GM19452 (cell line): ENCODE measurements around the gene TFDP1.
"Not testable (repeated sequence)": the region's sequence is repeated elsewhere in the genome, so short reads cannot be mapped to it uniquely, and the experiment has no call there.

Source experiments
- ATAC-seq: cut with Tn5 transposase; IDR thresholded peaks from one replicate; pipeline ENCODE4 v1.9.1; 2021; ENCODE audit not compliant: unreplicated experiment

TFDP1 gene

GRCh38 chr13:113548778-113549621, 35.6 kb upstream of the TFDP1 start:
- ATAC-seq = no peak

- no peak for ATAC-seq
Observed at GRCh38 chr13:113550453-113550852, 34.1 kb upstream of the TFDP1 start.

GRCh38 chr13:113551081-113552000, 33.2 kb upstream of the TFDP1 start:
- no peak for ATAC-seq

- no peak for ATAC-seq
Observed at GRCh38 chr13:113552079-113552478, 32.5 kb upstream of the TFDP1 start.

GRCh38 chr13:113552786-113553434, 31.6 kb upstream of the TFDP1 start:
- ATAC-seq = no peak

- no peak for ATAC-seq
Observed at GRCh38 chr13:113553511-113554332, 30.8 kb upstream of the TFDP1 start.

GRCh38 chr13:113554333-113554700, 30.2 kb upstream of the TFDP1 start:
- no peak for ATAC-seq

- ATAC-seq = no peak
Observed at GRCh38 chr13:113555141-113555540, 29.4 kb upstream of the TFDP1 start.

- no peak for ATAC-seq
Observed at GRCh38 chr13:113557013-113557412, 27.5 kb upstream of the TFDP1 start.

- ATAC-seq = no peak
Observed at GRCh38 chr13:113558461-113558860, 26.1 kb upstream of the TFDP1 start.

GRCh38 chr13:113559061-113559460, 25.5 kb upstream of the TFDP1 start:
- ATAC-seq = no peak

- no peak for ATAC-seq
Observed at GRCh38 chr13:113559901-113560644, 24.5 kb upstream of the TFDP1 start.

- no peak for ATAC-seq
Observed at GRCh38 chr13:113560645-113561416, 23.7 kb upstream of the TFDP1 start.

GRCh38 chr13:113561417-113562084, 23.0 kb upstream of the TFDP1 start:
- ATAC-seq = no peak

GRCh38 chr13:113562085-113562749, 22.3 kb upstream of the TFDP1 start:
- ATAC-seq = no peak

- ATAC-seq = no peak
Observed at GRCh38 chr13:113562844-113563243, 21.7 kb upstream of the TFDP1 start.

GRCh38 chr13:113563511-113563910, 21.0 kb upstream of the TFDP1 start:
- not testable (repeated sequence) for ATAC-seq
